Measurements from ENCODE around the gene TNRC18.

DNA sequence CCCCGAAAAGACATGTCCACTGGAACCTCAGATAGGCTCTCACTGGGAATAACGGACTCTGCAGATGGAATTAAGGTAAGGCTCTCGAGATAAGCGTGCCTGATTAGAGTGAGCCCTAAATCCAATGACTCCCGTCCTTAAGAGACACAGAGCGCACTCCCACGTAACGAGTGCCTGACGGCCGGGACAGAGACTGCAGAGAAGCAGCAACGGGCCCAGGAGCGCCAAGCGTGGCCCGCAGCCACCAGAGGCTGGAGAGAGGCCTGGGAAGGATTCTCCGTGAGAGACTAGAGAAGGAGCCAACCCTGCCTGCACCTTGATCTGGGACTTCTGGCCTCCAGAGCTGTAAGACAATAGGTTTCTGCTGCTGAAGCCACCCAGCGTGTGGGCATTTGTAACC lies 20.0 kb upstream of the TNRC18 start:
- TF ChIP-seq, protein P1, sequence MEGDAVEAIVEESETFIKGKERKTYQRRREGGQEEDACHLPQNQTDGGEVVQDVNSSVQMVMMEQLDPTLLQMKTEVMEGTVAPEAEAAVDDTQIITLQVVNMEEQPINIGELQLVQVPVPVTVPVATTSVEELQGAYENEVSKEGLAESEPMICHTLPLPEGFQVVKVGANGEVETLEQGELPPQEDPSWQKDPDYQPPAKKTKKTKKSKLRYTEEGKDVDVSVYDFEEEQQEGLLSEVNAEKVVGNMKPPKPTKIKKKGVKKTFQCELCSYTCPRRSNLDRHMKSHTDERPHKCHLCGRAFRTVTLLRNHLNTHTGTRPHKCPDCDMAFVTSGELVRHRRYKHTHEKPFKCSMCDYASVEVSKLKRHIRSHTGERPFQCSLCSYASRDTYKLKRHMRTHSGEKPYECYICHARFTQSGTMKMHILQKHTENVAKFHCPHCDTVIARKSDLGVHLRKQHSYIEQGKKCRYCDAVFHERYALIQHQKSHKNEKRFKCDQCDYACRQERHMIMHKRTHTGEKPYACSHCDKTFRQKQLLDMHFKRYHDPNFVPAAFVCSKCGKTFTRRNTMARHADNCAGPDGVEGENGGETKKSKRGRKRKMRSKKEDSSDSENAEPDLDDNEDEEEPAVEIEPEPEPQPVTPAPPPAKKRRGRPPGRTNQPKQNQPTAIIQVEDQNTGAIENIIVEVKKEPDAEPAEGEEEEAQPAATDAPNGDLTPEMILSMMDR (IDR thresholded peaks at IDR 0.05; ENCODE audit: poor library complexity, severe bottlenecking) = no peak
- TF ChIP-seq MXI1 (conservative IDR thresholded peaks at IDR 0.05; ENCODE audit: poor library complexity, severe bottlenecking) = no peak
- no peak for TF ChIP-seq TAF1 (IDR thresholded peaks at IDR 0.05; ENCODE audit: low read depth)
- TF ChIP-seq EZH2 (IDR thresholded peaks at IDR 0.05; ENCODE audit: borderline replicate concordance, insufficient read depth, low read length, poor library complexity, severe bottlenecking) = no peak
- TF ChIP-seq, protein P2, sequence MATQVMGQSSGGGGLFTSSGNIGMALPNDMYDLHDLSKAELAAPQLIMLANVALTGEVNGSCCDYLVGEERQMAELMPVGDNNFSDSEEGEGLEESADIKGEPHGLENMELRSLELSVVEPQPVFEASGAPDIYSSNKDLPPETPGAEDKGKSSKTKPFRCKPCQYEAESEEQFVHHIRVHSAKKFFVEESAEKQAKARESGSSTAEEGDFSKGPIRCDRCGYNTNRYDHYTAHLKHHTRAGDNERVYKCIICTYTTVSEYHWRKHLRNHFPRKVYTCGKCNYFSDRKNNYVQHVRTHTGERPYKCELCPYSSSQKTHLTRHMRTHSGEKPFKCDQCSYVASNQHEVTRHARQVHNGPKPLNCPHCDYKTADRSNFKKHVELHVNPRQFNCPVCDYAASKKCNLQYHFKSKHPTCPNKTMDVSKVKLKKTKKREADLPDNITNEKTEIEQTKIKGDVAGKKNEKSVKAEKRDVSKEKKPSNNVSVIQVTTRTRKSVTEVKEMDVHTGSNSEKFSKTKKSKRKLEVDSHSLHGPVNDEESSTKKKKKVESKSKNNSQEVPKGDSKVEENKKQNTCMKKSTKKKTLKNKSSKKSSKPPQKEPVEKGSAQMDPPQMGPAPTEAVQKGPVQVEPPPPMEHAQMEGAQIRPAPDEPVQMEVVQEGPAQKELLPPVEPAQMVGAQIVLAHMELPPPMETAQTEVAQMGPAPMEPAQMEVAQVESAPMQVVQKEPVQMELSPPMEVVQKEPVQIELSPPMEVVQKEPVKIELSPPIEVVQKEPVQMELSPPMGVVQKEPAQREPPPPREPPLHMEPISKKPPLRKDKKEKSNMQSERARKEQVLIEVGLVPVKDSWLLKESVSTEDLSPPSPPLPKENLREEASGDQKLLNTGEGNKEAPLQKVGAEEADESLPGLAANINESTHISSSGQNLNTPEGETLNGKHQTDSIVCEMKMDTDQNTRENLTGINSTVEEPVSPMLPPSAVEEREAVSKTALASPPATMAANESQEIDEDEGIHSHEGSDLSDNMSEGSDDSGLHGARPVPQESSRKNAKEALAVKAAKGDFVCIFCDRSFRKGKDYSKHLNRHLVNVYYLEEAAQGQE (IDR thresholded peaks at IDR 0.05; ENCODE audit: borderline replicate concordance) = no peak
- no peak for TF ChIP-seq EP300 (conservative IDR thresholded peaks at IDR 0.05; ENCODE audit: poor library complexity, severe bottlenecking)
- TF ChIP-seq POLR2AphosphoS5 (IDR thresholded peaks at IDR 0.05) = no peak
- TF ChIP-seq SMC3 (conservative IDR thresholded peaks at IDR 0.05; ENCODE audit: poor library complexity) = no peak
- TF ChIP-seq RAD21 (conservative IDR thresholded peaks at IDR 0.05) = no peak
